Spinal cord (tissue), 10 donors: ENCODE measurements around the gene XRCC1. TPM values are rescaled to one million over a fixed set of nuclear protein-coding genes. Genes with fewer than 3 reads are reported as not detected.
A peak's percentile ranks its signal among the peaks of the same experiment; 100 is the strongest.
"Not testable (repeated sequence)": the region's sequence is repeated elsewhere in the genome, so short reads cannot be mapped to it uniquely, and the experiment has no call there.

Source experiments
- DNase-seq, 6 donors: peaks; one replicate each; pipeline versions ENCODE4 v3.0.0 to v3.0.0-alpha.2; 2013 to 2015; ENCODE audit warnings: low spot score in 6 of 6, low read depth in 4 of 6
- H3K27ac ChIP-seq: one replicate; pipeline ENCODE4 v1.5.1; 2013; ENCODE audit warnings: low read depth, low read length, control low read depth
- H3K27me3 ChIP-seq: one replicate; pipeline ENCODE4 v1.6.1; 2013; ENCODE audit warnings: low read length; ENCODE audit not compliant: control insufficient read depth, insufficient read depth
- H3K36me3 ChIP-seq: one replicate; pipeline ENCODE4 v1.6.1; 2013; ENCODE audit warnings: low read length; ENCODE audit not compliant: control insufficient read depth, insufficient read depth
- H3K4me1 ChIP-seq: one replicate; pipeline ENCODE4 v1.6.1; 2013; ENCODE audit warnings: low read length; ENCODE audit not compliant: control insufficient read depth, insufficient read depth
- H3K4me3 ChIP-seq: one replicate; pipeline ENCODE4 v1.5.1; 2013; ENCODE audit warnings: low read depth, low read length, control low read depth
- H3K9me3 ChIP-seq: one replicate; pipeline ENCODE4 v1.6.1; 2013; ENCODE audit warnings: low read length; ENCODE audit not compliant: control insufficient read depth, insufficient read depth
- WGBS: methylation state at CpG from one replicate; pipeline ENCODE4 v1.1.5; 2013; ENCODE audit warnings: missing lambda C conversion rate; ENCODE audit not compliant: insufficient coverage; 5-methylcytosine and 5-hydroxymethylcytosine counted together
- polyA plus RNA-seq, 2 donors: library from polyadenylated mRNA; unstranded; fragments of 120-200 nt; gene quantifications; one replicate each; pipeline ENCODE4 v1.2.1, GENCODE V29; 2013; ENCODE audit not compliant: insufficient read length in 2 of 2
- total RNA-seq, 2 donors: library from RNA; depleted of rRNA in 1 of 2; stranded (reverse); fragments of 120-200 nt in 1 of 2; fragments of >200 nt in 1 of 2; gene quantifications; one replicate each; pipeline versions ENCODE4 v1.2.3 to v1.2.4, GENCODE V29; 2013 to 2014
- donor health status: healthy.

Gene XRCC1
- total and polyA plus RNA-seq, 4 donors: 10.4 to 53.2 (median 46.9) TPM

DNA sequence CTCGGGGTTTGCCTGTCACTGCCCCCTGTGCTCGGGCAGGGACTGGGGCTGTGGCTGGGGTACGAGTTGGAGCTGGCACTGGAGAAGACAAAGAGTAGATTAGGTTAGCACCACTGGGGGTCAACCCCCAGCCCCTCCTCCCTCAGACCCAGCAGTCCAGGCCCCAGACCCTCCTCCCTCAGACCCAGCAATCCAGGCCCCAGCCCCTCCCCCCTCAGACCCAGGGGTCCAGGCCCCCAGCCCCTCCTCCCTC lies 23.2 kb downstream of the XRCC1 start:
- Histone ChIP-seq H3K4me1 (no peaks in the 10 kb centered on the region), H3K27me3 (no peaks in the 10 kb centered on the region), H3K36me3 (peaks cover 72% of the 10 kb centered on the region), H3K4me3 (no peak overlapping the region), H3K9me3 (no peaks in the 10 kb centered on the region), H3K27ac (no peak overlapping the region)
- no CpG with 5 or more reads among the region's 3 CpGs for WGBS
- no peak for DNase-seq

DNA sequence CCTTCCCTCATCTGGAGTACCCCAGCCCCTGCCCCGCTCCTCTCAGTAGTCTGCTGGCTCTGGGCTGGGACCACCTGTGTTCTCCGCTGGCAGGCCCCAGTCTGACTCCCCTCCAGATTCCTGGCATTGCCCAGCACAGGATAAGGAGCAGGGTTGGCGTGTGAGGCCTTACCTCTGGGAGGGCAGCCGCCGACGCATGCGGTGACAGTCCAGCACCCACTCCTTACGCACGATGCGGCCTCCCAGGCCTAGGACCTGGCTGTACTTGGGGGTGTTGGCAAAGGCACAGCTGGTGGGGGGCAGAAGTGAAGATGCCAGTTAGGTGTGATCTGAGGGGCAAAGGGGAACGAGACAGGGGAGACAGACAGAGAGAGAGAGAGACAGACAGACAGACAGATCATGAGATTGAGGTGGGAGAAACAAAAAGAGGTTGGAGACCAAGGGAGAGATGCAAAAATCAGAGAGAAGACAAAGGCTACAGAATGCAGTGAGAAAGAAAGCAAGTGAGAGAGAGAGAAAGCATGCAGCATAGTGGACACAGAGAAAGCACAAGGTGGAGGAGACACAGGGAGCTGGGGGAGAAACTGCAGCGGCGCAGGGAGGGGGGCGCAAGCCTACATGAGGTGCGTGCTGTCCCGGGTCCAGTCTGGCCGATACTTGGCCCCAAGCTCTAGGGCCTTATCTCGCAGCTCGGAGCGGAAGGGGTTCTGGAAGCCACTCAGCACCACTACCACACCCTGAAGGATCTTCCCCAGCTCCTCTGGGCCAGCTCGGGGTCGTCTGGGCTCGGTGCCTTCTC lies 23.7 kb downstream of the XRCC1 start:
- Histone ChIP-seq H3K27ac (no peak overlapping the region), H3K36me3 (peaks cover 72% of the 10 kb centered on the region), H3K4me3 (no peak overlapping the region), H3K27me3 (no peaks in the 10 kb centered on the region), H3K9me3 (no peaks in the 10 kb centered on the region), H3K4me1 (peaks cover under 1% of the 10 kb centered on the region)
- no peak for DNase-seq
- WGBS: 94% methylated on average over 20 of the region's 23 CpGs

- Histone ChIP-seq H3K4me1 (peaks cover 15% of the 10 kb centered on the region), H3K27ac (no peak overlapping the region)
- DNase-seq: no peak
These were observed 26.6 kb downstream of the XRCC1 start for GRCh38 chr19:43548706-43549105.

DNA sequence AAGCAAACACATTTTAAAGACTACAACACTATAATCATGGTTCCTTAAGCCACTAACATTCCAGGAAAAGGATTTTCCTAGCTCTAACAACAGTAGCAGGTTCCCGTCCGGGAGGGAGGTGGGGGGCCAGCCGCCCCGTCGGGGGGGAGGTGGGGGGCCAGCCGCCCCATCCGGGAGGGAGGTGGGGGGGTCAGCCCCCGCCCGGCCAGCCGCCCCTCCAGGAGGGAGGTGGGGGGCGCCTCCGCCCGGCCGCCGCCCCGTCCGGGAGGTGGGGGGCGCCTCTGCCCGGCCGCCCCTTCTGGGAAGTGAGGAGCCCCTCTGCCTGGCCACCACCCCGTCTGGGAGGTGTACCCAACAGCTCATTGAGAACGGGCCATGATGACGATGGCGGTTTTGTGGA lies 27.4 kb downstream of the XRCC1 start:
- WGBS: no CpG with 5 or more reads among the region's 24 CpGs
- not testable (repeated sequence) for H3K9me3 ChIP-seq, H3K4me3 ChIP-seq, H3K27me3 ChIP-seq, H3K27ac ChIP-seq, DNase-seq
- H3K36me3 ChIP-seq: peaks cover 80% of the 10 kb centered on the region
- H3K4me1 ChIP-seq: peaks cover 15% of the 10 kb centered on the region

More at GRCh38 chr19:43548706-43549105, 26.6 kb downstream of the XRCC1 start:
- H3K36me3 ChIP-seq: peaks cover 80% of the 10 kb centered on the region
- H3K27me3 ChIP-seq: no peaks in the 10 kb centered on the region
- no peaks in the 10 kb centered on the region for H3K9me3 ChIP-seq
- WGBS: no CpG with 5 or more reads among the region's 2 CpGs
- no peak overlapping the region for H3K4me3 ChIP-seq

GRCh38 chr19:43546581-43546980 lies 28.7 kb downstream of the XRCC1 start:
- Histone ChIP-seq H3K4me3 (no peak overlapping the region), H3K9me3 (no peaks in the 10 kb centered on the region), H3K27me3 (no peaks in the 10 kb centered on the region), H3K4me1 (peaks cover 15% of the 10 kb centered on the region), H3K36me3 (peaks cover 79% of the 10 kb centered on the region), H3K27ac (no peak overlapping the region)
- DNase-seq: no peak
- WGBS: no CpG with 5 or more reads among the region's 3 CpGs

DNA sequence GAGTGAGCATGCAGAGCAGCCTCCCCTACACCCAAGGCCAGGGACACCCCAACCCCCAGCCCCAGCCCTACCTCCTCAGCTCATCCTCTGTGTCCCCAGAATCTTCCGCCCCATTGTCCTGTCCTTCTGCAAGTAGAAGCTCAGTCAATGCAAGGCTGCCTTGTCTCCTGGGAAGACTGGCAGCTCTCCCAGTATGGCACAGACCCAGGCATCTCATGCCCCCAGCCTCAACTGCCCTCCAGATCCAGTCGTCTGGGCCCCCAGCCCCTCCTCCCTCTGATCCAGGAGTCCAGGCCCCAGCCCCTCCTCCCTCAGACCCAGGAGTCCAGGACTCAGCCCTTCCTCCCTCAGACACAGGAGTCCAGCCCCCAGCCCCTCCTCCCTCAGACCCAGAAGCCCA lies 29.3 kb downstream of the XRCC1 start:
- peak in 2 of 6 donors; percentile 63 to 77 for DNase-seq
- no peak overlapping the region for H3K4me3 ChIP-seq

GRCh38 chr19:43545276-43545675 lies 30.1 kb downstream of the XRCC1 start:
- Histone ChIP-seq H3K36me3 (peaks cover 77% of the 10 kb centered on the region), H3K4me3 (no peak overlapping the region), H3K9me3 (no peaks in the 10 kb centered on the region), H3K27ac (no peak overlapping the region), H3K27me3 (no peaks in the 10 kb centered on the region), H3K4me1 (peaks cover 15% of the 10 kb centered on the region)
- 88% methylated on average over 5 of the region's 5 CpGs for WGBS
- DNase-seq: no peak

More for the DNA sequence above, 29.3 kb downstream of the XRCC1 start:
- Histone ChIP-seq H3K27me3 (no peaks in the 10 kb centered on the region), H3K36me3 (peaks cover 78% of the 10 kb centered on the region), H3K9me3 (no peaks in the 10 kb centered on the region), H3K27ac (no peak overlapping the region), H3K4me1 (peaks cover 15% of the 10 kb centered on the region)
- WGBS: 22% methylated on average over 2 of the region's 2 CpGs

DNA sequence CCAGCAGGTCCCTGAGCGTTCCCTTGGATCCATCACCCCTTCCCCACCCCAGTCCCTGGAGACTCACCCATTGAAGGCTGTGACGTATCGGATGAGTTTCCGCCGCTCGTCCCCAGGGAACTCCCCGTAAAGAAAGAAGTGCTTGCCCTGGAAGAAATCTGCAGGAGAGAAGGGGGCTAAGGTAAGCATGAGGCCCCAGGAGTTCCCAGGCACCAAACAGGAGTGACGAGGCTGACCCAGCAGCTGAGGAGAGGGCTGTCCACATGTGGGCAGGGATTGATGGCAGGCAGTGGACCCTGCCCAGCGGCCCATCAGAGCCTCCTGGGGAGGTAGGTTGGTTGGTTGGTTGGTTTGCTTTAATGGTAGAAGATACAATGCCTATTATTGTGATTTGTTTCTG lies 31.2 kb downstream of the XRCC1 start:
- Histone ChIP-seq H3K9me3 (no peaks in the 10 kb centered on the region), H3K36me3 (peaks cover 83% of the 10 kb centered on the region), H3K4me1 (peaks cover 15% of the 10 kb centered on the region), H3K27ac (no peak overlapping the region), H3K27me3 (no peaks in the 10 kb centered on the region), H3K4me3 (no peak overlapping the region)
- DNase-seq: no peak
- 89% methylated on average over 8 of the region's 9 CpGs for WGBS

GRCh38 chr19:43541920-43542650 lies 33.2 kb downstream of the XRCC1 start:
- DNase-seq: no peak
- Histone ChIP-seq H3K4me3 (no peak overlapping the region), H3K27ac (no peak overlapping the region), H3K4me1 (peaks cover 15% of the 10 kb centered on the region), H3K27me3 (no peaks in the 10 kb centered on the region), H3K36me3 (peaks cover 95% of the 10 kb centered on the region), H3K9me3 (peaks cover 2% of the 10 kb centered on the region)
- WGBS: 100% methylated on average over 2 of the region's 5 CpGs

DNA sequence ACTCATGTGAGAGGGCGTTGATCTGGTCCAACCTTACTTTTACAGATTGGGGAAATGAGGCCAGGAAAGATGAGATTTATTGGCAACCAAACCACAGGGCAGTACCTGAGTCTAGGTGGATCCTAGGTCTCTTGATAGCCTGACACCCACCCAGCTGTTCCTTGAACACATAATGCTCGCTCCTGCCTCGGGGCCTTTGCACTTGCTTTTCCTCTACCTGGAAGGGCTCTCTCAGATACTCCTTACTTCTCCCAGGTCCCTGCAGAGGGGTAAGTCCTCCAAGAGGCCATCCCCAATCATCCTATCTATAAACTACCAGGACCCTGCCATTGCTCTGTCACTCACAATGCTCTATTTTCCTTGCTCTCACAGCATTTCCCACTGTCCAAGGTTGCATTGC lies 34.9 kb downstream of the XRCC1 start:
- no peak for DNase-seq
- H3K36me3 ChIP-seq: peaks cover 82% of the 10 kb centered on the region
- no peak overlapping the region for H3K4me3 ChIP-seq
- no peak overlapping the region for H3K27ac ChIP-seq
- WGBS: 94% methylated on average over 3 of the region's 3 CpGs
- peaks cover 2% of the 10 kb centered on the region for H3K9me3 ChIP-seq
- no peaks in the 10 kb centered on the region for H3K27me3 ChIP-seq
- H3K4me1 ChIP-seq: peaks cover 7% of the 10 kb centered on the region
